GM12892 (cell line): ENCODE results near the gene ADAM15.

Source experiments
- POLR2A ChIP-seq: IDR thresholded peaks from 2 replicates; pipeline ENCODE4 v1.6.1; 2011; ENCODE audit warnings: low read depth, low read length, control low read depth
- POLR2AphosphoS5 ChIP-seq: IDR thresholded peaks from 2 replicates; pipeline ENCODE4 v1.6.1; 2011; ENCODE audit warnings: low read depth, low read length, control low read depth
- TAF1 ChIP-seq: IDR thresholded peaks from 2 replicates; pipeline ENCODE4 v1.6.1; 2011; ENCODE audit warnings: low read depth, mild to moderate bottlenecking, control low read depth, low read length, borderline replicate concordance

DNA sequence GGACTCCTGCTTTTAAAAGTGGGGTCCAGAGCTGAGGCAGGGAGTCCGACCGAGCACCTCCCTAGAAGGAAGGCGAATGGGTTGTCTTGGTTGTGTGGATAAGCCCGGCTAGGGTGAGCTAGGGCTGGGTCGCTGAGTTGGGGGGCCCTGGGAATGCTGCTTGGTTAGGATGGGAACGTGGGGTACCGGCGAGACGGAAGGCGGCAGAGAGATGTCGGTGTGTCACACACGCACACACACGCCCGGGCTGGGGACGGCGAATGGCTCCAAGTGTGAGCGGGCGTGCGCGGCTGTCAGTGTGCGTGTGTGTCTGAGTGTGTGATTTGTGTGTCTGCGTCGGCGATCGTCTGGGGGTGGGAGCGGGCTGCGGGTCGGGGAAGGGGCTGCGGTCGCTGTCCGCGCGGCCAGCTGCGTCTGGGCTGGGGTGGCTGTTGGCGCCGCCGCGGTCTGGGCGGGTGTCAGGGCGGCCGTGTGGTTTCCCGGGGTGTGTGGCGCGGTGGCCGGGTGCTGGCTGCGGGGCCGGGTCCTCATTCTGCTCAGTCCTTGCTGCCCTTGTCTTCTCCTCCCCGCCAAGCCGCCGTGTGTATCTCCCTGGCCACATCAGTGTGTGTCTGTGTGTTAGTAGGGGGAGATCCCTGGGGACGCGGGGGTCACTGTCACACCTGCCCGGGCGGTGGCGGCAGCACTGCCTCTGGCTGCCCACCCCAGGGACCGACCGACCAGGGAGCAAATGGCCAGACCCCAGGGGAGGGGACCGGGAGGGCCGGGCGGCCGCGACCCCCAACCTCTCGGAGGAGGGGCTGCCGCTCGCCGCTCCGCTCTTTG, 28.6 kb downstream of the ADAM15 start:
- TF ChIP-seq POLR2AphosphoS5 (no peak), POLR2A (no peak), TAF1 (no peak)
